GM19023 (cell line): ENCODE results near the gene PRRT4.

ENCODE experiments used
- ATAC-seq: cut with Tn5 transposase; IDR thresholded peaks from one replicate; pipeline ENCODE4 v1.9.1; 2021; ENCODE audit warnings: mild to moderate bottlenecking, moderate library complexity; ENCODE audit not compliant: unreplicated experiment

Gene PRRT4

GRCh38 chr7:128396357-128396756 is 34.9 kb upstream of the PRRT4 start:
- ATAC-seq = no peak

- no peak for ATAC-seq
Measured at GRCh38 chr7:128395748-128396147, 34.3 kb upstream of the PRRT4 start.

GRCh38 chr7:128394904-128395496 is 33.5 kb upstream of the PRRT4 start:
- ATAC-seq = no peak

- ATAC-seq = no peak
Measured at GRCh38 chr7:128393526-128394330, 32.2 kb upstream of the PRRT4 start.

- no peak for ATAC-seq
Measured at GRCh38 chr7:128392446-128393327, 31.2 kb upstream of the PRRT4 start.

- no peak for ATAC-seq
Measured at GRCh38 chr7:128391805-128392204, 30.3 kb upstream of the PRRT4 start.

- no peak for ATAC-seq
Measured at GRCh38 chr7:128390871-128391565, 29.5 kb upstream of the PRRT4 start.

- ATAC-seq = no peak
Measured at GRCh38 chr7:128389618-128390329, 28.3 kb upstream of the PRRT4 start.

GRCh38 chr7:128389085-128389617 is 27.7 kb upstream of the PRRT4 start:
- no peak for ATAC-seq

- ATAC-seq = no peak
Measured at GRCh38 chr7:128388145-128388485, 26.6 kb upstream of the PRRT4 start.

GRCh38 chr7:128387216-128388144 is 26.0 kb upstream of the PRRT4 start:
- peak; percentile 70 for ATAC-seq

- ATAC-seq = no peak
Measured at GRCh38 chr7:128385988-128386925, 24.8 kb upstream of the PRRT4 start.

- no peak for ATAC-seq
Measured at GRCh38 chr7:128384726-128385125, 23.2 kb upstream of the PRRT4 start.

- ATAC-seq = no peak
Measured at GRCh38 chr7:128383776-128384175, 22.3 kb upstream of the PRRT4 start.

- no peak for ATAC-seq
Measured at GRCh38 chr7:128381161-128381821, 19.8 kb upstream of the PRRT4 start.

- no peak for ATAC-seq
Measured at GRCh38 chr7:128380483-128381106, 19.1 kb upstream of the PRRT4 start.

- no peak for ATAC-seq
Measured at GRCh38 chr7:128379900-128380479, 18.5 kb upstream of the PRRT4 start.
